OCI-LY1 (cell line): ENCODE data around the gene TRIP12.
"Not testable (repeated sequence)": the region's sequence is repeated elsewhere in the genome, so short reads cannot be mapped to it uniquely, and the experiment has no call there.

Source experiments
- H2AFZ ChIP-seq: fragments of 200-600 bp; sonication (generic), shearing (Covaris generic); 2 replicates; pipeline ENCODE4 v1.6.0; 2014; ENCODE audit warnings: antibody characterized with exemption, mild to moderate bottlenecking, low read length
- H3F3A ChIP-seq: fragments of 200-600 bp; sonication (generic), shearing (Covaris generic); 2 replicates; pipeline ENCODE4 v1.6.0; 2014; ENCODE audit warnings: mild to moderate bottlenecking, antibody characterized with exemption, low read length, moderate library complexity; ENCODE audit not compliant: insufficient read depth
- H3K27ac ChIP-seq: fragments of 200-600 bp; sonication (generic); 2 replicates; pipeline ENCODE4 v1.5.1; 2014; ENCODE audit warnings: low read length, mixed run types, mild to moderate bottlenecking, low read depth; ENCODE audit not compliant: poor library complexity, severe bottlenecking
- H3K27me3 ChIP-seq: fragments of 200-600 bp; sonication (generic); 2 replicates; pipeline ENCODE4 v1.6.0; 2014; ENCODE audit warnings: antibody characterized with exemption, mild to moderate bottlenecking, low read length, moderate library complexity; ENCODE audit not compliant: insufficient read depth
- H3K36me3 ChIP-seq: fragments of 200-600 bp; sonication (generic); 2 replicates; pipeline ENCODE4 v1.6.1; 2014; ENCODE audit warnings: mild to moderate bottlenecking, antibody characterized with exemption, low read length, moderate library complexity, mixed read lengths; ENCODE audit not compliant: insufficient read depth
- H3K4me1 ChIP-seq: fragments of 200-600 bp; sonication (generic); 2 replicates; pipeline ENCODE4 v1.5.1; 2014; ENCODE audit warnings: mild to moderate bottlenecking, low read length, moderate library complexity; ENCODE audit not compliant: insufficient read depth, severe bottlenecking
- H3K4me2 ChIP-seq: fragments of 200-600 bp; sonication (generic), shearing (Covaris generic); 2 replicates; pipeline ENCODE4 v1.6.1; 2014; ENCODE audit warnings: low read length
- H3K4me3 ChIP-seq: fragments of 200-600 bp; sonication (generic); 2 replicates; pipeline ENCODE4 v1.5.1; 2014; ENCODE audit warnings: low read length, low read depth, mild to moderate bottlenecking, mixed read lengths; ENCODE audit not compliant: poor library complexity, severe bottlenecking
- H3K79me2 ChIP-seq: fragments of 200-600 bp; shearing (Covaris generic); 2 replicates; pipeline ENCODE4 v1.6.1; 2016; ENCODE audit warnings: mixed run types, low read length, mixed read lengths; ENCODE audit not compliant: insufficient read depth
- H3K9ac ChIP-seq: fragments of 200-600 bp; sonication (generic), shearing (Covaris generic); 2 replicates; pipeline ENCODE4 v1.6.1; 2014; ENCODE audit warnings: mild to moderate bottlenecking, low read length, mixed read lengths
- H3K9me2 ChIP-seq: fragments of 200-600 bp; sonication (generic), shearing (Covaris generic); 2 replicates; pipeline ENCODE4 v1.6.1; 2014; ENCODE audit warnings: low read depth, mild to moderate bottlenecking, low read length, mixed read lengths
- H3K9me3 ChIP-seq: fragments of 200-600 bp; shearing (Covaris generic); 2 replicates; pipeline ENCODE4 v1.6.1; 2014; ENCODE audit warnings: low read length, mixed read lengths
- H4K20me1 ChIP-seq: fragments of 200-600 bp; sonication (generic), shearing (Covaris generic); 2 replicates; pipeline ENCODE4 v1.6.0; 2016; ENCODE audit warnings: mild to moderate bottlenecking, low read length; ENCODE audit not compliant: insufficient read depth
- EZH2 ChIP-seq: fragments of 200-600 bp; sonication (generic), shearing (Covaris generic); IDR thresholded peaks from 2 replicates; pipeline ENCODE4 v1.8.0; 2017; ENCODE audit warnings: borderline replicate concordance, mixed run types, mild to moderate bottlenecking, antibody characterized with exemption, low read length, moderate library complexity, mixed read lengths
- TF ChIP-seq, protein P1 (sequence below): fragments of 200-600 bp; sonication (generic), shearing (Covaris generic); IDR thresholded peaks from 2 replicates; pipeline ENCODE4 v1.5.1; 2017; ENCODE audit warnings: mild to moderate bottlenecking, antibody characterized with exemption, low read length, moderate library complexity, mixed read lengths

Gene TRIP12

DNA sequence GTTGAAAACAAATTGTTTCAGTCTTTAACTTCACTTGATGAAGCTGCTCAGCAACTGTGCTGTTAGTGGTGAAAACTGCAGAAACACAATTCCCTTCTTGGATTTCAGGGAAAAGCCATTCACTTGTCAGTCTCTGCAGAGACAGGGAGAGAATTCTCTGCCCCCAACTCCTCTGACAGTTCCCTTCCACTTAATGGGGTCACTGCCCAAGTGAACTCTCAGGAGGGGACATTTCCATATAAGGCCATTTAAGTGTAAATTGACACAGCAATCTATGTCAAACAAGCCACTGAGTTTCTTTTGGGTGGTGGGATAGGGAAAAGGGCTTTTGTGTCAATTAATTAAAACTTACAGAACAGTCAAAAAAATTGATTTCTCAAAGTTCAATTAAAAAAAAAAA is 156.1 kb downstream of the TRIP12 start:
- peaks cover 75% of the 10 kb centered on the region for H3K36me3 ChIP-seq

GRCh38 chr2:229761663-229762062 is 160.1 kb downstream of the TRIP12 start:
- no peak overlapping the region for H3K4me3 ChIP-seq
- no peak overlapping the region for H2AFZ ChIP-seq
- no peaks in the 10 kb centered on the region for H3K9me3 ChIP-seq
- H3K36me3 ChIP-seq: peaks cover 38% of the 10 kb centered on the region
- H3K9ac ChIP-seq: no peak overlapping the region
- H3K4me1 ChIP-seq: no peaks in the 10 kb centered on the region
- no peaks in the 10 kb centered on the region for H3K9me2 ChIP-seq
- no peak overlapping the region for H3K4me2 ChIP-seq
- H3K79me2 ChIP-seq: no peaks in the 10 kb centered on the region
- H3K27me3 ChIP-seq: no peaks in the 10 kb centered on the region
- no peaks in the 10 kb centered on the region for H3F3A ChIP-seq
- no peak overlapping the region for H3K27ac ChIP-seq
- no peaks in the 10 kb centered on the region for H4K20me1 ChIP-seq
- TF ChIP-seq EZH2: no peak
- TF ChIP-seq, protein P1, sequence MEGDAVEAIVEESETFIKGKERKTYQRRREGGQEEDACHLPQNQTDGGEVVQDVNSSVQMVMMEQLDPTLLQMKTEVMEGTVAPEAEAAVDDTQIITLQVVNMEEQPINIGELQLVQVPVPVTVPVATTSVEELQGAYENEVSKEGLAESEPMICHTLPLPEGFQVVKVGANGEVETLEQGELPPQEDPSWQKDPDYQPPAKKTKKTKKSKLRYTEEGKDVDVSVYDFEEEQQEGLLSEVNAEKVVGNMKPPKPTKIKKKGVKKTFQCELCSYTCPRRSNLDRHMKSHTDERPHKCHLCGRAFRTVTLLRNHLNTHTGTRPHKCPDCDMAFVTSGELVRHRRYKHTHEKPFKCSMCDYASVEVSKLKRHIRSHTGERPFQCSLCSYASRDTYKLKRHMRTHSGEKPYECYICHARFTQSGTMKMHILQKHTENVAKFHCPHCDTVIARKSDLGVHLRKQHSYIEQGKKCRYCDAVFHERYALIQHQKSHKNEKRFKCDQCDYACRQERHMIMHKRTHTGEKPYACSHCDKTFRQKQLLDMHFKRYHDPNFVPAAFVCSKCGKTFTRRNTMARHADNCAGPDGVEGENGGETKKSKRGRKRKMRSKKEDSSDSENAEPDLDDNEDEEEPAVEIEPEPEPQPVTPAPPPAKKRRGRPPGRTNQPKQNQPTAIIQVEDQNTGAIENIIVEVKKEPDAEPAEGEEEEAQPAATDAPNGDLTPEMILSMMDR: no peak

More for the DNA sequence above, 156.1 kb downstream of the TRIP12 start:
- Histone ChIP-seq H3F3A (no peaks in the 10 kb centered on the region), H3K9ac (no peak overlapping the region), H4K20me1 (no peaks in the 10 kb centered on the region), H3K4me1 (no peaks in the 10 kb centered on the region), H3K27ac (no peak overlapping the region), H3K4me2 (no peak overlapping the region), H3K27me3 (no peaks in the 10 kb centered on the region), H3K9me3 (no peaks in the 10 kb centered on the region), H3K9me2 (no peaks in the 10 kb centered on the region), H3K4me3 (no peak overlapping the region), H2AFZ (no peak overlapping the region), H3K79me2 (no peaks in the 10 kb centered on the region)
- TF ChIP-seq EZH2: no peak
- TF ChIP-seq, protein P1: no peak

DNA sequence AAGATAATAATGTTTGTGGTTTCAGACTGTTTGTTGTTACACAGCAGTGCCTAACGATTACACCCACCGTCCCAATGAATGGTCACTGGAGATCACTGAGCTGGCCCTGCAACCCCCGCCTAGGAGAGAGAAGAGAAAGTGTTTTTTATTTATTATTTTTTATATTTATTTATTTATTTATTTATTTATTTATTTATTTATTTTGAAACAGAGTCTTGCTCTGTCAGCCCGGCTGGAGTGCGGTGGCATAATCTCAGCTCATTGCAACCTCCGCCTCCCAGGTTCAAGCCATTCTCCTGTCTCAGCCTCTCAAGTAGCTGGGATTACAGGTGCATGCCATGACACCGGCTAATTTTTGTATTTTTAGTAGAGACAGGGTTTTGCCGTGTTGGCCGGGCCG is 164.3 kb downstream of the TRIP12 start:
- H3K27me3 ChIP-seq, H3K9me3 ChIP-seq, H3K36me3 ChIP-seq, H3K4me2 ChIP-seq, H4K20me1 ChIP-seq, H2AFZ ChIP-seq, H3K9ac ChIP-seq, H3K27ac ChIP-seq, H3F3A ChIP-seq, H3K4me3 ChIP-seq, H3K4me1 ChIP-seq, H3K79me2 ChIP-seq, H3K9me2 ChIP-seq: not testable (repeated sequence)

GRCh38 chr2:229752970-229753729 is 168.7 kb downstream of the TRIP12 start:
- Histone ChIP-seq H3K9me3 (no peaks in the 10 kb centered on the region), H3K4me1 (no peaks in the 10 kb centered on the region), H3K9me2 (no peaks in the 10 kb centered on the region), H3K4me2 (no peak overlapping the region), H4K20me1 (no peaks in the 10 kb centered on the region), H3K27me3 (no peaks in the 10 kb centered on the region), H3K4me3 (no peak overlapping the region), H3K27ac (no peak overlapping the region), H3F3A (no peaks in the 10 kb centered on the region), H3K79me2 (no peaks in the 10 kb centered on the region), H3K9ac (no peak overlapping the region), H3K36me3 (no peaks in the 10 kb centered on the region), H2AFZ (no peak overlapping the region)
- no peak for TF ChIP-seq EZH2
- TF ChIP-seq, protein P1: no peak
